ENCODE data around the gene TMEM38A.
"Not testable (repeated sequence)": the region's sequence is repeated elsewhere in the genome, so short reads cannot be mapped to it uniquely, and the experiment has no call there.

GRCh38 chr19:16668702-16669101 is 7.8 kb downstream of the TMEM38A start:
- TF ChIP-seq CTCF, POLR2A (IDR thresholded peaks at IDR 0.05): not testable (repeated sequence)

Data from testis (tissue), 2 donors.